Activated T-cell treated with anti-CD3 and anti-CD28 coated beads for 48 hours (primary cell): ENCODE data around the gene TRAP1.
A peak's percentile ranks its signal among the peaks of the same experiment; 100 is the strongest.
"Not testable (repeated sequence)": the region's sequence is repeated elsewhere in the genome, so short reads cannot be mapped to it uniquely, and the experiment has no call there.

Experiments
- DNase-seq: peaks from one replicate; pipeline ENCODE4 v3.0.0-alpha.2; 2020; ENCODE audit warnings: low read depth

TRAP1 gene

DNA sequence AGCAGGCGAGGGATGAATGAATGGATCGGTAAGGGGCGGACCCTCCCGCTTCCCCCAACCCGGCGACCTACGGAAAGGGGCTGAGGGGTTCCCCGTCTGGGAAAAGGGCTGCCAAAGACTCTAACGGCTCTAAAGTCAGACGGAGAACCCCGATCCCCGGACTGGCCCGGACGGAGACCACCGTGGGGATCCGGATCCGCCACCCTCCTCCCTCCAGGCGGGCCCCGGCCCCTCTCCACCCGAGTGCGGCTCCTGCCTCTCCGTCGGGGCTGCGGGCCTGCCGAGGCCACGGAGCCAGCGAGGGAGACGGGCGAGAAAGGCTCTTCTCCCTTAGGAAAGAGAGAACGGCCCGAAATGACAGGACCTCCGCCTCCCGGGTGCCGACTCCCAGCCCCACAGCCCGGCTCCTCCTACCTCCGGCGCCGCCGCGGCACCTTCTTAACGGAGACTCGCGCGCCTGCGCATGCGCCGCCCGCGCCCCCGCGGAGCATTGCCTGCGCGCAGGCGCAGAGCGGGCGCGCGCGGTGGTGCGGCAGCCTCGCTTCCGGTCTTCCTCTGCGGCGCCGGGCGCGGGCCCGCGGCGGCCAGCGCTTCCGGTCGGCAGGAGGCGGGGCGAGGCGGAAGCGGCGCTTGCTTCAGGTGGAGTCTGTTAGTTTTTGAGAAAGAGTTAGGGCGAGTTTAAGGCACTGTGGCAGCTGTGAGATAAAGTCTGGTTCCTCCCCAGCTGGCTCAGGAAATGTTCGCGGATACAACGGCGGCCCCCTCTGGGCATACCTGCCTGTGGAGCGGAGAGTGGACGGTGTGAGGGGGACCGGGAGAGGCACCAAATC is 106.0 kb downstream of the TRAP1 start, which contains the start of gene SLX4:
TSS of gene SLX4 (minus strand) at position 461 of the 830 bp plus-strand sequence. CDS start 2,642 bp downstream, outside the sequence.
- peak; percentile 94 for DNase-seq

GRCh38 chr16:3610698-3611145 is 106.6 kb downstream of the TRAP1 start:
- DNase-seq: no peak

GRCh38 chr16:3609895-3610697 is 107.2 kb downstream of the TRAP1 start:
- DNase-seq: no peak

DNA sequence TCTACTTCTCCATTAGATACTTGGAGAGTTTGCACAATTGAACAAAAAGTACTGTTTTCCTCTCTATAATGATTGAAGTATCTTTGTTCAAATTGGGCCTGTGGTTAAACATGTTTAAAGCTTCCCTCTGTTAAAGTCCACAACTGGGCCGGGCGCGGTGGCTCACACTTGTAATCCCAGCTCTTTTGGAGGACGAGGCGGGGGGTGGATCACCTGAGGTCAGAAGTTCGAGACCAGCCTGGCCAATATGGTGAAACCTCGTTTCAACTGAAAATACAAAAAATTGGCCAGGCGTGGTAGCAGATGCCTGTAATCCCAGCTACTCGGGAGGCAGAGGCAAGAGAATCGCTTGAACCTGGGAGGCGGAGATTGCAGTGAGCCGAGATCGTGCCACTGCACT is 108.3 kb downstream of the TRAP1 start:
- DNase-seq: not testable (repeated sequence)

DNA sequence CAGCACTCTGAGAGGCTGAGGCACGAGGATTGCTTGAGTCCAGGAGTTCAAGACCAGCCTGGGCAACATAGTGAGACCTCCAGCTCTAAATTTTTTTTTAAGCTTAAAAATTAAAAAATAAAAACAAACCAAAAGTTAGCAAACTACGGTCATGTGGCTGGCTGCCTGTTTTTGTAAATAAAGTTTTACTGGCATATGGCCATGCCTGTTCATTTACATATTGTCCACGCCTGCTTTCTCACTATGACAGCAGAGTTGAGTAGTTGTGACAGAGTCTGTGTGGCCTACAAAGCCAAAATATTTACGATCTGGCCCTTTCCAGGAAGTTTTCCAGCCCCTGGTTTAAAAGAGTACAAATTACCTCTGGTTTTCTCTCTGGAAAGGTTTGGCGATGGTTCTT is 109.3 kb downstream of the TRAP1 start:
- no peak for DNase-seq
